ENCODE measurements around the gene FAF1. TPM values are rescaled to one million over a fixed set of nuclear protein-coding genes. Genes with fewer than 3 reads are reported as not detected.

The FAF1 gene
- total RNA-seq, 4 donors from 2014 or later: 25.1 to 74.6 (median 37.2) TPM

DNA sequence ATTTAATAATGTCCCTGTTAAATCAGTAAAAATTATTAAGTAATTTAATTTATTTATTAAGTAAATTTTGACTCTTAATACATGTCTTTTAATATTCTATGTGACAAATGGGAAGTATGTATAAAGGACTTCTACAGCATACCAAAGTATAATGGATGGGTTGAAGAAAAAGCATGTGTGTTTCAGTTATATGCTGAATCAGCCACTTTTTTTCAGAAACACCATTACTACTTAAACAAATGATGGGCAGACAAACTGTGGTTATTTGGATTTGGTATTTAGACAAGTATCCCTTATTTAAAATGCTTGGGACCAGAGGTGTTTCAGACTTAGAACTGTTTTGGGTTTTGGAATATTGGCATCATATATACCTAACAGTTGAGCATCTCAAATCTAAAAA is 360.5 kb downstream of the FAF1 start:
- H3K4me3 ChIP-seq: no peak overlapping the region
- no peaks in the 10 kb centered on the region for H3K36me3 ChIP-seq
- H3K27ac ChIP-seq: no peak overlapping the region
- no peak for TF ChIP-seq POLR2AphosphoS5 (IDR thresholded peaks at IDR 0.05)
- no peak for TF ChIP-seq POLR2A (IDR thresholded peaks at IDR 0.05)
- TF ChIP-seq, protein P1, sequence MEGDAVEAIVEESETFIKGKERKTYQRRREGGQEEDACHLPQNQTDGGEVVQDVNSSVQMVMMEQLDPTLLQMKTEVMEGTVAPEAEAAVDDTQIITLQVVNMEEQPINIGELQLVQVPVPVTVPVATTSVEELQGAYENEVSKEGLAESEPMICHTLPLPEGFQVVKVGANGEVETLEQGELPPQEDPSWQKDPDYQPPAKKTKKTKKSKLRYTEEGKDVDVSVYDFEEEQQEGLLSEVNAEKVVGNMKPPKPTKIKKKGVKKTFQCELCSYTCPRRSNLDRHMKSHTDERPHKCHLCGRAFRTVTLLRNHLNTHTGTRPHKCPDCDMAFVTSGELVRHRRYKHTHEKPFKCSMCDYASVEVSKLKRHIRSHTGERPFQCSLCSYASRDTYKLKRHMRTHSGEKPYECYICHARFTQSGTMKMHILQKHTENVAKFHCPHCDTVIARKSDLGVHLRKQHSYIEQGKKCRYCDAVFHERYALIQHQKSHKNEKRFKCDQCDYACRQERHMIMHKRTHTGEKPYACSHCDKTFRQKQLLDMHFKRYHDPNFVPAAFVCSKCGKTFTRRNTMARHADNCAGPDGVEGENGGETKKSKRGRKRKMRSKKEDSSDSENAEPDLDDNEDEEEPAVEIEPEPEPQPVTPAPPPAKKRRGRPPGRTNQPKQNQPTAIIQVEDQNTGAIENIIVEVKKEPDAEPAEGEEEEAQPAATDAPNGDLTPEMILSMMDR (IDR thresholded peaks at IDR 0.05): no peak
- TF ChIP-seq EP300 (IDR thresholded peaks at IDR 0.05; ENCODE audit: low read depth): no peak
- in situ Hi-C loops (cut with MboI; ENCODE audit: low pct_ligation_motif_present in 1 of 4, low pct_unique_long_range_greater_than_20kb in 1 of 4, low sequenced_read_pairs in 3 of 4): no loop called here
- H3K4me1 ChIP-seq: no peaks in the 10 kb centered on the region
- H3K27me3 ChIP-seq: no peaks in the 10 kb centered on the region
- H3K9me3 ChIP-seq: no peaks in the 10 kb centered on the region
- no peak for DNase-seq
- intact Hi-C loops (cut with DNase I; ENCODE audit: low total_unique reads): no loop called here

DNA sequence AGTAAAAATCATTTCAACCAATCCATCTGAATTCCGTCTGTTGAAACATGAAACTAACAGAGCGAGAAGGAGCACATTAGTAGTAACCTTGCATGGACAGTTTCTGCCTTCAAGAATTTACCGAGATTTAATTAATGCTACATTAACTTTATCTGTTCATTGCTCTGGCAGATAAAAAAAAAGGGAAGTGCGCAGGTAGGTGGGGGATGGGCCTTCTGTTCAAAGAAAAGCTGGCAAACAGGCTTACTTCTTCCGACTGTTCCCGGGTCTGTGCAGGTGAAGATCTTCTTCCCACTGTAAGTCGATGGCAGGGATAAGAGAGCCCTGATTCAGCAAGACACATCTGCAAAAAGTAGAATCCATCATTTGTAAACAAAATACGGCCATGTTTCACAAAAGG is 364.2 kb downstream of the FAF1 start:
- Histone ChIP-seq H3K9me3 (no peaks in the 10 kb centered on the region), H3K4me1 (no peaks in the 10 kb centered on the region), H3K4me3 (no peak overlapping the region), H3K36me3 (peaks cover 0 to 5% (median 0%) of the 10 kb centered on the region in 4 donors), H3K27ac (no peak overlapping the region), H3K27me3 (no peaks in the 10 kb centered on the region)
- TF ChIP-seq POLR2A (IDR thresholded peaks at IDR 0.05) (no peak), EP300 (IDR thresholded peaks at IDR 0.05; ENCODE audit: low read depth) (no peak), POLR2AphosphoS5 (IDR thresholded peaks at IDR 0.05) (no peak)
- TF ChIP-seq, protein P1 (IDR thresholded peaks at IDR 0.05): no peak
- DNase-seq: no peak
- in situ Hi-C loops (cut with MboI; ENCODE audit: low pct_ligation_motif_present in 1 of 4, low pct_unique_long_range_greater_than_20kb in 1 of 4, low sequenced_read_pairs in 3 of 4) (no loop called here), intact Hi-C loops (cut with DNase I; ENCODE audit: low total_unique reads) (no loop called here)
- WGBS, 2 donors (ENCODE audit: low coverage in 1 of 2): 94% methylated on average over 8 of the region's 8 CpGs

DNA sequence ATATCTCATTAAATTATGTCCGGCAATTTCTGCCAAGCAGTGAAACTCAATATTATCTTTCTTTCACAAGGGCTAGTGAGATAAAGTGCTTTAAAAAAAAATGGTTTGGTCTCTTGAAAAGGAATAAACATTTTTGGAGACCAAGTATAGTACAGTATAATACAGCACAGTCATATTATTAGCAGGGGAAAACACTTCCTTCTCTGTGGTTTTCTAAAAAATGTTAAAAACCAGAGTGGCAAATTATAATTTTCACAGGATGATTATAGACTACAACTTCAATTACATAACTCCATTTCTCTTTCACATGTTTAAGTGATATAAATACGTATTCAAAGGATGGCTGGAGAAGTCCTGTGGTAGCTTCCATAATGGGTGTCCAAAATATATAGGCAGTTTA is 366.6 kb downstream of the FAF1 start:
- TF ChIP-seq EP300 (IDR thresholded peaks at IDR 0.05; ENCODE audit: low read depth) (no peak), POLR2A (IDR thresholded peaks at IDR 0.05) (no peak), POLR2AphosphoS5 (IDR thresholded peaks at IDR 0.05) (no peak)
- TF ChIP-seq, protein P1 (IDR thresholded peaks at IDR 0.05): no peak
- in situ Hi-C loops (cut with MboI; ENCODE audit: low pct_ligation_motif_present in 1 of 4, low pct_unique_long_range_greater_than_20kb in 1 of 4, low sequenced_read_pairs in 3 of 4) (no loop called here), intact Hi-C loops (cut with DNase I; ENCODE audit: low total_unique reads) (no loop called here)
- Histone ChIP-seq H3K27me3 (no peaks in the 10 kb centered on the region), H3K27ac (no peak overlapping the region), H3K4me3 (no peak overlapping the region), H3K36me3 (peaks cover 0 to 14% (median 0%) of the 10 kb centered on the region in 4 donors), H3K9me3 (no peaks in the 10 kb centered on the region), H3K4me1 (no peaks in the 10 kb centered on the region)
- DNase-seq: no peak
- 87 to 91% methylated on average over 2 of the region's 2 CpGs for WGBS, 2 donors (ENCODE audit: low coverage in 1 of 2)

DNA sequence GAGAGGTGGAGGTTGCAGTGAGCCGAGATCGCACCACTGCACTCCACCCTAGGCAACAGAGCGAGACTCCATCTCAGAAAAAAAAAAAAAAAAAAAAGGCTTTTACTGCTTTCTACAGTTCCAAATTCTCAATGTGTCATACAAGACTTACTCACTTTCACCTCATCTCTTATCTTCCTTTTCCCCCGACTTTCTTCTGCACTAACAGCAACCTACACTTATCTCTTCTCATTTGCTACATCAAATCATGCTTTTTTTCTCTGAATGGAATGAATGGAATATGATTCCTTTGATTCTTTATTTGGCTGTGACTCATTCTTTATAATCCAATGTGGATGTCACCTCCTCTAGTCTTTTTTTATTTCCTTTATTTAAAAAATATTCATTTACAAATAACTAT is 368.5 kb downstream of the FAF1 start:
- H3K9me3 ChIP-seq: no peaks in the 10 kb centered on the region
- H3K27me3 ChIP-seq: no peaks in the 10 kb centered on the region
- WGBS, 2 donors (ENCODE audit: low coverage in 1 of 2): 92 to 95% methylated on average over 4 of the region's 4 CpGs
- no peak overlapping the region for H3K4me3 ChIP-seq
- no peak overlapping the region for H3K27ac ChIP-seq
- H3K4me1 ChIP-seq: no peaks in the 10 kb centered on the region
- in situ Hi-C loops (cut with MboI; ENCODE audit: low pct_ligation_motif_present in 1 of 4, low pct_unique_long_range_greater_than_20kb in 1 of 4, low sequenced_read_pairs in 3 of 4) (no loop called here), intact Hi-C loops (cut with DNase I; ENCODE audit: low total_unique reads) (no loop called here)
- peaks cover 0 to 14% (median 0%) of the 10 kb centered on the region in 4 donors for H3K36me3 ChIP-seq
- no peak for DNase-seq
- TF ChIP-seq POLR2AphosphoS5 (IDR thresholded peaks at IDR 0.05): no peak
- TF ChIP-seq, protein P1 (IDR thresholded peaks at IDR 0.05): no peak
- no peak for TF ChIP-seq EP300 (IDR thresholded peaks at IDR 0.05; ENCODE audit: low read depth)
- no peak for TF ChIP-seq POLR2A (IDR thresholded peaks at IDR 0.05)

Measured in transverse colon (tissue), 4 donors.